ENCODE results near the gene R3HDM4. TPM values are rescaled to one million over a fixed set of nuclear protein-coding genes. Genes with fewer than 3 reads are reported as not detected.

The R3HDM4 gene
- total and polyA plus RNA-seq, 9 of the 15 experiments (the other 6 are each of a cell fraction or from before 2014, with no cell fraction given): 3.2 to 154 (median 59.0) TPM

GRCh38 chr19:925526-926322 lies 12.7 kb upstream of the R3HDM4 start, which contains the start of gene ARID3A (continued):
- TF ChIP-seq, protein P1, sequence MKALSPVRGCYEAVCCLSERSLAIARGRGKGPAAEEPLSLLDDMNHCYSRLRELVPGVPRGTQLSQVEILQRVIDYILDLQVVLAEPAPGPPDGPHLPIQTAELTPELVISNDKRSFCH (CRISPR knock-in tag; IDR thresholded peaks at IDR 0.05): no peak
- TF ChIP-seq, protein P1 (tag; IDR thresholded peaks at IDR 0.05): no peak
- no peak for TF ChIP-seq STAT6 (CRISPR knock-in tag; IDR thresholded peaks at IDR 0.05)
- no peak for TF ChIP-seq ZBTB5 (IDR thresholded peaks at IDR 0.05)
- no peak for TF ChIP-seq ZFPM2 (CRISPR knock-in tag; IDR thresholded peaks at IDR 0.05)
- no peak for TF ChIP-seq STAT5A (IDR thresholded peaks at IDR 0.05; ENCODE audit: borderline replicate concordance, low read length)
- TF ChIP-seq ZC3H11A (IDR thresholded peaks at IDR 0.05; ENCODE audit: low read depth, low read length): no peak
- TF ChIP-seq TAF15 (IDR thresholded peaks at IDR 0.05; ENCODE audit: low read depth, low read length): no peak
- TF ChIP-seq ZNF184 (CRISPR knock-in tag; IDR thresholded peaks at IDR 0.05): no peak
- TF ChIP-seq, protein P2, sequence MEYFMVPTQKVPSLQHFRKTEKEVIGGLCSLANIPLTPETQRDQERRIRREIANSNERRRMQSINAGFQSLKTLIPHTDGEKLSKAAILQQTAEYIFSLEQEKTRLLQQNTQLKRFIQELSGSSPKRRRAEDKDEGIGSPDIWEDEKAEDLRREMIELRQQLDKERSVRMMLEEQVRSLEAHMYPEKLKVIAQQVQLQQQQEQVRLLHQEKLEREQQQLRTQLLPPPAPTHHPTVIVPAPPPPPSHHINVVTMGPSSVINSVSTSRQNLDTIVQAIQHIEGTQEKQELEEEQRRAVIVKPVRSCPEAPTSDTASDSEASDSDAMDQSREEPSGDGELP (CRISPR knock-in tag; IDR thresholded peaks at IDR 0.05; ENCODE audit: borderline replicate concordance): peak; percentile 59
- no peak for TF ChIP-seq CBX8 (IDR thresholded peaks at IDR 0.05; ENCODE audit: borderline replicate concordance, extremely low read depth, low read depth, low read length, poor library complexity, severe bottlenecking)
- TF ChIP-seq ZBTB12 (CRISPR knock-in tag; IDR thresholded peaks at IDR 0.05): no peak
- no peak for TF ChIP-seq CEBPG (CRISPR knock-in tag; IDR thresholded peaks at IDR 0.05)
- TF ChIP-seq CEBPG (tag; conservative IDR thresholded peaks at IDR 0.05 in 1 of 2, IDR thresholded peaks at IDR 0.05 in 1 of 2): no peak
- no peak for TF ChIP-seq TAL1 (IDR thresholded peaks at IDR 0.05)
- no peak for TF ChIP-seq ZNF695 (CRISPR knock-in tag; IDR thresholded peaks at IDR 0.05)
- TF ChIP-seq, protein P3, sequence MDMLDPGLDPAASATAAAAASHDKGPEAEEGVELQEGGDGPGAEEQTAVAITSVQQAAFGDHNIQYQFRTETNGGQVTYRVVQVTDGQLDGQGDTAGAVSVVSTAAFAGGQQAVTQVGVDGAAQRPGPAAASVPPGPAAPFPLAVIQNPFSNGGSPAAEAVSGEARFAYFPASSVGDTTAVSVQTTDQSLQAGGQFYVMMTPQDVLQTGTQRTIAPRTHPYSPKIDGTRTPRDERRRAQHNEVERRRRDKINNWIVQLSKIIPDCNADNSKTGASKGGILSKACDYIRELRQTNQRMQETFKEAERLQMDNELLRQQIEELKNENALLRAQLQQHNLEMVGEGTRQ (CRISPR knock-in tag; IDR thresholded peaks at IDR 0.05): no peak
- TF ChIP-seq STAG1 (CRISPR knock-in tag; IDR thresholded peaks at IDR 0.05; ENCODE audit: borderline replicate concordance): no peak
- TF ChIP-seq ESRRA (IDR thresholded peaks at IDR 0.05; ENCODE audit: borderline replicate concordance, low read depth): no peak
- no peak for TF ChIP-seq TSC22D4 (tag; IDR thresholded peaks at IDR 0.05)

Data from K562 (cell line).